ENCODE results near the gene VTCN1.

GRCh38 chr1:117232531-117232930 lies 21.8 kb upstream of the VTCN1 start:
- TF ChIP-seq CTCF (IDR thresholded peaks at IDR 0.05; ENCODE audit: extremely low read depth in 1 of 2, insufficient read depth in 1 of 2, low read depth in 1 of 2, low read length in 2 of 2) (no peak), EZH2 (IDR thresholded peaks at IDR 0.05; ENCODE audit: borderline replicate concordance, low read depth, low read length, severe bottlenecking) (no peak)
